ENCODE data around the gene TEX52. TPM values are rescaled to one million over a fixed set of nuclear protein-coding genes. Genes with fewer than 3 reads are reported as not detected.

TEX52 gene
- total RNA-seq, 4 donors from 2014 or later, result not detected

GRCh38 chr12:2819810-2820209, 37.0 kb downstream of the TEX52 start:
- WGBS, 2 donors, result 88 to 93% methylated on average over 15 of the region's 15 CpGs
- Histone ChIP-seq H3K27ac (no peak overlapping the region), H3K36me3 (peaks cover 6 to 88% (median 24%) of the 10 kb centered on the region in 3 donors)

GRCh38 chr12:2813214-2814185, 43.3 kb downstream of the TEX52 start:
- DNase-seq (ENCODE audit: low spot score in 2 of 2), result peak in 1 of 2 donors; percentile 62
- no peaks in the 10 kb centered on the region for H3K9me3 ChIP-seq
- 9 to 11% methylated on average over 10 of the region's 10 CpGs for WGBS, 2 donors

More at GRCh38 chr12:2819810-2820209, 37.0 kb downstream of the TEX52 start:
- no peak overlapping the region for H3K4me3 ChIP-seq
- peaks cover 0 to 18% (median 0%) of the 10 kb centered on the region in 4 donors for H3K4me1 ChIP-seq
- H3K27me3 ChIP-seq, result no peaks in the 10 kb centered on the region
- no peaks in the 10 kb centered on the region for H3K9me3 ChIP-seq
- DNase-seq (ENCODE audit: low spot score in 2 of 2), result no peak
- no peak for TF ChIP-seq POLR2A (IDR thresholded peaks at IDR 0.05)

GRCh38 chr12:2812290-2813213, 44.3 kb downstream of the TEX52 start, which contains the start of gene ITFG2:
Gene ITFG2 (plus strand): TSS chr12:2812668. CDS start chr12:2812761, 93 bp downstream.
- Histone ChIP-seq H3K27ac (peak within 1 kb of the TSS; percentile 74 to 92 (median 90)), H3K27me3 (no peaks in the 10 kb centered on the region), H3K36me3 (peaks cover 0 to 24% (median 0%) of the 10 kb centered on the region in 3 donors), H3K4me1 (peaks cover 0 to 33% (median 14%) of the 10 kb centered on the region in 4 donors), H3K9me3 (no peaks in the 10 kb centered on the region), H3K4me3 (peak within 1 kb of the TSS; percentile 37 to 95 (median 59))
- peak; percentile 85 to 94 for TF ChIP-seq POLR2A (IDR thresholded peaks at IDR 0.05)
- peak; percentile 93 to 99 for TF ChIP-seq EP300 (IDR thresholded peaks at IDR 0.05)
- TF ChIP-seq, protein P1, sequence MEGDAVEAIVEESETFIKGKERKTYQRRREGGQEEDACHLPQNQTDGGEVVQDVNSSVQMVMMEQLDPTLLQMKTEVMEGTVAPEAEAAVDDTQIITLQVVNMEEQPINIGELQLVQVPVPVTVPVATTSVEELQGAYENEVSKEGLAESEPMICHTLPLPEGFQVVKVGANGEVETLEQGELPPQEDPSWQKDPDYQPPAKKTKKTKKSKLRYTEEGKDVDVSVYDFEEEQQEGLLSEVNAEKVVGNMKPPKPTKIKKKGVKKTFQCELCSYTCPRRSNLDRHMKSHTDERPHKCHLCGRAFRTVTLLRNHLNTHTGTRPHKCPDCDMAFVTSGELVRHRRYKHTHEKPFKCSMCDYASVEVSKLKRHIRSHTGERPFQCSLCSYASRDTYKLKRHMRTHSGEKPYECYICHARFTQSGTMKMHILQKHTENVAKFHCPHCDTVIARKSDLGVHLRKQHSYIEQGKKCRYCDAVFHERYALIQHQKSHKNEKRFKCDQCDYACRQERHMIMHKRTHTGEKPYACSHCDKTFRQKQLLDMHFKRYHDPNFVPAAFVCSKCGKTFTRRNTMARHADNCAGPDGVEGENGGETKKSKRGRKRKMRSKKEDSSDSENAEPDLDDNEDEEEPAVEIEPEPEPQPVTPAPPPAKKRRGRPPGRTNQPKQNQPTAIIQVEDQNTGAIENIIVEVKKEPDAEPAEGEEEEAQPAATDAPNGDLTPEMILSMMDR (IDR thresholded peaks at IDR 0.05), result peak in 2 of 5 experiments; percentile 20 to 62
- WGBS, 2 donors, result 1% methylated on average over 48 of the region's 48 CpGs
- peak; percentile 97 to 98 for DNase-seq (ENCODE audit: low spot score in 2 of 2)

More at GRCh38 chr12:2813214-2814185, 43.3 kb downstream of the TEX52 start:
- H3K4me1 ChIP-seq, result peaks cover 0 to 33% (median 14%) of the 10 kb centered on the region in 4 donors
- TF ChIP-seq, protein P1 (IDR thresholded peaks at IDR 0.05), result peak in 4 of 5 experiments; percentile 34 to 54 (median 48)
- TF ChIP-seq POLR2A (IDR thresholded peaks at IDR 0.05), result no peak
- no peak for TF ChIP-seq EP300 (IDR thresholded peaks at IDR 0.05)
- H3K36me3 ChIP-seq, result peaks cover 0 to 29% (median 6%) of the 10 kb centered on the region in 3 donors
- peak overlapping the region; percentile 74 to 92 (median 90) for H3K27ac ChIP-seq
- H3K27me3 ChIP-seq, result no peaks in the 10 kb centered on the region
- H3K4me3 ChIP-seq, result peak overlapping the region; percentile 37 to 95 (median 59)

DNA sequence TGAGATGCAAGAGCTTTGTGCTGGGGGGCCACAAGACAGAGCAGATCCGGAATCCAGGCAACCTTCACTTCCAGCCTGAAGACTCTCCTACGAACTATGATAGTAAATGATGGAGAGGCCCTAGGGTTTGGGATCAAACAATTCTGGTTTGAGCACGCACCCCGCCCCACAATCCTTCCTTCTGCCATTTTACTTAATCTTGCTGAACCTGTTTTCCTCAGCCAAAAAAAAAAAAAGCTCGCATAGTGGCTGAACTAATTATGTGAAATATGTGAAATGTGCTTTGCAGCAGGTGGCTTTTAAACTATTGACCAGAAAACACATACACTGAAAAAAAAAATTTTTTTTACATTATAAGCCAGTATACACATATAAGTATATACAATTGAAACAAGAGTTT, 45.0 kb downstream of the TEX52 start:
- Histone ChIP-seq H3K4me3 (peak overlapping the region in 3 of 4 donors; percentile 49 to 95 (median 69)), H3K36me3 (peaks cover 0 to 16% (median 0%) of the 10 kb centered on the region in 3 donors), H3K4me1 (peaks cover 0 to 33% (median 14%) of the 10 kb centered on the region in 4 donors), H3K9me3 (no peaks in the 10 kb centered on the region), H3K27ac (peak overlapping the region in 3 of 4 donors; percentile 74 to 92 (median 87)), H3K27me3 (no peaks in the 10 kb centered on the region)
- DNase-seq (ENCODE audit: low spot score in 2 of 2), result no peak
- TF ChIP-seq POLR2A (IDR thresholded peaks at IDR 0.05) (no peak), EP300 (IDR thresholded peaks at IDR 0.05) (no peak)
- TF ChIP-seq, protein P1 (IDR thresholded peaks at IDR 0.05), result no peak
- WGBS, 2 donors, result 71 to 82% methylated on average over 5 of the region's 5 CpGs

DNA sequence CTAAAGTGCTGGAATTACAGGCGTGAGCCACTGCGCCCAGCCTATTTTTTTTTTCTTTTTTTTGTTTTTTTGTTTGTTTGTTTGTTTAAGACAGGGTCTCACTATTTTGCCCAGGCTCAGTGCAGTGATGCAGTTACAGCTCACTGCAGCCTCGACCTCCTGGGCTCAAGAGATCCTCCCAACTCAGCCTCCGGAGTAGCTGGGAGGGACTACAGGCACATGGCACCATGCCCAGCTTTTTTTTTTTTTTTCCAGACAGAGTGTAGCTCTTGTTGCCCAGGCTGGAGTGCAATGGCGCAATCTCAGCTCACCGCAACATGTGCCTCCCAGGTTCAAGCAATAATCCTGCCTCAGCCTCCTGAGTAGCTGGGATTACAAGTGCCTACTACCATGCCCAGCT, 50.1 kb downstream of the TEX52 start:
- 85 to 90% methylated on average over 6 of the region's 6 CpGs for WGBS, 2 donors
- Histone ChIP-seq H3K9me3 (no peaks in the 10 kb centered on the region), H3K27me3 (no peaks in the 10 kb centered on the region), H3K27ac (no peak overlapping the region), H3K36me3 (peaks cover 0 to 49% (median 11%) of the 10 kb centered on the region in 3 donors), H3K4me1 (peaks cover 0 to 20% (median 4%) of the 10 kb centered on the region in 4 donors), H3K4me3 (no peak overlapping the region)
- DNase-seq (ENCODE audit: low spot score in 2 of 2), result no peak
- TF ChIP-seq POLR2A (IDR thresholded peaks at IDR 0.05) (no peak), EP300 (IDR thresholded peaks at IDR 0.05) (no peak)
- TF ChIP-seq, protein P1 (IDR thresholded peaks at IDR 0.05), result no peak

Data from tibial nerve (tissue), 4 donors.